H1 (cell line): ENCODE data around the gene EFCAB6. TPM values are rescaled to one million over a fixed set of nuclear protein-coding genes. Genes with fewer than 3 reads are reported as not detected.

Experiments used
- ASH2L ChIP-seq: fragments of 200-600, 300-600 bp; sonication (generic); IDR thresholded peaks from one replicate; pipeline ENCODE4 v1.7.1; 2017; ENCODE audit warnings: low read length
- CBX5 ChIP-seq: fragments of 300-800, 300-1000 bp; sonication (generic); IDR thresholded peaks from 2 replicates; pipeline ENCODE4 v1.7.1; 2016; ENCODE audit warnings: antibody characterized with exemption, low read length, low read depth
- CEBPB ChIP-seq: IDR thresholded peaks from 2 replicates; pipeline ENCODE4 v1.6.1; 2012; ENCODE audit warnings: low read depth, low read length
- CHD7 ChIP-seq: fragments of 300-600 bp; sonication (generic); IDR thresholded peaks from 2 replicates; pipeline ENCODE4 v1.7.1; 2012; ENCODE audit warnings: low read length, moderate library complexity, mild to moderate bottlenecking, inconsistent platforms; ENCODE audit not compliant: insufficient replicate concordance
- GABPA ChIP-seq: IDR thresholded peaks from 2 replicates; pipeline ENCODE4 v1.6.1; 2011; ENCODE audit warnings: mild to moderate bottlenecking, low read length, moderate library complexity, borderline replicate concordance; ENCODE audit not compliant: insufficient read depth
- KDM5A ChIP-seq: fragments of 200-600 bp; IDR thresholded peaks from 2 replicates; pipeline ENCODE4 v1.7.1; 2012; ENCODE audit warnings: mild to moderate bottlenecking, low read length, inconsistent platforms, mixed read lengths
- NRF1 ChIP-seq: IDR thresholded peaks from 2 replicates; pipeline ENCODE4 v1.6.1; 2011; ENCODE audit warnings: mild to moderate bottlenecking, low read depth, low read length, improper control_type of control experiment
- POLR2A ChIP-seq, 2 experiments: IDR thresholded peaks; 1 replicate in 1 of 2; 2 replicates in 1 of 2; pipeline ENCODE4 v1.6.1; 2011; ENCODE audit warnings: low read depth in 2 of 2, low read length in 2 of 2, mild to moderate bottlenecking in 2 of 2; ENCODE audit errors: control extremely low read depth in 1 of 2
- RBBP5 ChIP-seq: IDR thresholded peaks from 2 replicates; pipeline ENCODE4 v1.7.1; 2012; ENCODE audit warnings: low read depth, mild to moderate bottlenecking, inconsistent platforms, low read length, moderate library complexity, borderline replicate concordance
- RXRA ChIP-seq: IDR thresholded peaks from 2 replicates; pipeline ENCODE4 v1.6.1; 2011; ENCODE audit warnings: low read depth, mild to moderate bottlenecking, low read length, moderate library complexity; ENCODE audit not compliant: insufficient read depth
- SP2 ChIP-seq: IDR thresholded peaks from 2 replicates; pipeline ENCODE4 v1.6.1; 2012; ENCODE audit warnings: mild to moderate bottlenecking, low read length, inconsistent platforms
- TBP ChIP-seq: IDR thresholded peaks from 2 replicates; pipeline ENCODE4 v1.6.1; 2011; ENCODE audit warnings: low read depth, low read length, improper control_type of control experiment
- polyA plus RNA-seq, 7 experiments: library from polyadenylated mRNA; depleted of rRNA in 3 of 7; stranded (reverse) in 5 of 7; unstranded in 2 of 7; fragments of >200 nt in 5 of 7; fragments of 200-250 nt in 2 of 7; gene quantifications; 1 replicate in 5 of 7; 2 replicates in 1 of 7; 4 replicates in 1 of 7; pipeline versions ENCODE4 v1.2.1 to v1.2.3, GENCODE V29; 2011 to 2013; ENCODE audit warnings: missing spikeins in 2 of 7, mixed read lengths in 2 of 7
- total RNA-seq: library from RNA; stranded (reverse); fragmentation: NEBNext Ultra II Directional; extraction: Animal tissue kit (Norgen Biotek cat#: 25700); gene quantifications from 2 replicates; pipeline ENCODE4 v1.2.1, GENCODE V29; 2021

EFCAB6 gene
- total and polyA plus RNA-seq, 2 of the 8 experiments (the other 6 are each of a cell fraction or from before 2014, with no cell fraction given) = 0.32 to 1.7 TPM

- TF ChIP-seq CHD7 = no peak
- no peak for TF ChIP-seq ASH2L
- TF ChIP-seq TBP = no peak
- no peak for TF ChIP-seq RXRA
- no peak for TF ChIP-seq GABPA
- no peak for TF ChIP-seq KDM5A
- no peak for TF ChIP-seq SP2
- TF ChIP-seq CBX5 = no peak
- no peak for TF ChIP-seq NRF1
- no peak for TF ChIP-seq POLR2A (IDR thresholded peaks at IDR 0.05; ENCODE audit: control extremely low read depth in 1 of 2, low read depth in 2 of 2, low read length in 2 of 2)
- no peak for TF ChIP-seq RBBP5
- TF ChIP-seq CEBPB = no peak
Observed at GRCh38 chr22:43734370-43735150, 77.5 kb downstream of the EFCAB6 start (continued).
